Measurements from ENCODE around the gene FGF4.

GRCh38 chr11:69726481-69726880, 48.7 kb downstream of the FGF4 start:
- TF ChIP-seq, protein P1, sequence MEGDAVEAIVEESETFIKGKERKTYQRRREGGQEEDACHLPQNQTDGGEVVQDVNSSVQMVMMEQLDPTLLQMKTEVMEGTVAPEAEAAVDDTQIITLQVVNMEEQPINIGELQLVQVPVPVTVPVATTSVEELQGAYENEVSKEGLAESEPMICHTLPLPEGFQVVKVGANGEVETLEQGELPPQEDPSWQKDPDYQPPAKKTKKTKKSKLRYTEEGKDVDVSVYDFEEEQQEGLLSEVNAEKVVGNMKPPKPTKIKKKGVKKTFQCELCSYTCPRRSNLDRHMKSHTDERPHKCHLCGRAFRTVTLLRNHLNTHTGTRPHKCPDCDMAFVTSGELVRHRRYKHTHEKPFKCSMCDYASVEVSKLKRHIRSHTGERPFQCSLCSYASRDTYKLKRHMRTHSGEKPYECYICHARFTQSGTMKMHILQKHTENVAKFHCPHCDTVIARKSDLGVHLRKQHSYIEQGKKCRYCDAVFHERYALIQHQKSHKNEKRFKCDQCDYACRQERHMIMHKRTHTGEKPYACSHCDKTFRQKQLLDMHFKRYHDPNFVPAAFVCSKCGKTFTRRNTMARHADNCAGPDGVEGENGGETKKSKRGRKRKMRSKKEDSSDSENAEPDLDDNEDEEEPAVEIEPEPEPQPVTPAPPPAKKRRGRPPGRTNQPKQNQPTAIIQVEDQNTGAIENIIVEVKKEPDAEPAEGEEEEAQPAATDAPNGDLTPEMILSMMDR (conservative IDR thresholded peaks at IDR 0.05; ENCODE audit: low read length) = no peak
- no peak for TF ChIP-seq EZH2phosphoT487 (IDR thresholded peaks at IDR 0.05; ENCODE audit: borderline replicate concordance)

Data from Loucy (cell line).